Bronchial epithelial cell (primary cell): ENCODE data around the gene RHBDL3. TPM values are rescaled to one million over a fixed set of nuclear protein-coding genes. Genes with fewer than 3 reads are reported as not detected.

Experiments
- DNase-seq: peaks from one replicate; pipeline ENCODE4 v3.0.0-alpha.2; 2010; ENCODE audit warnings: low read depth
- FAIRE-seq: peaks from 2 replicates; lab custom pipeline; 2011; peaks lifted over from hg19 to GRCh38; lab: Jason Lieb, UNC
- H3K27me3 ChIP-seq: 2 replicates; pipeline ENCODE4 v1.5.1; 2011; ENCODE audit warnings: low read length; ENCODE audit not compliant: control insufficient read depth, insufficient read depth
- H3K36me3 ChIP-seq: 2 replicates; pipeline ENCODE4 v1.5.1; 2011; ENCODE audit warnings: low read length; ENCODE audit not compliant: control insufficient read depth, insufficient read depth
- H3K4me3 ChIP-seq: 2 replicates; pipeline ENCODE4 v1.5.1; 2011; ENCODE audit warnings: mild to moderate bottlenecking, low read depth, low read length, control low read depth
- total RNA-seq: library from RNA; depleted of rRNA; stranded (reverse); fragments of >200 nt; gene quantifications from 2 replicates; pipeline ENCODE4 v1.2.1, GENCODE V29; 2014
- TF ChIP-seq, protein P1 (sequence below): IDR thresholded peaks from 2 replicates; pipeline ENCODE4 v1.5.1; 2011; ENCODE audit warnings: mild to moderate bottlenecking, moderate library complexity, low read length, control low read depth, inconsistent platforms; ENCODE audit not compliant: insufficient read depth, severe bottlenecking

The RHBDL3 gene
- total RNA-seq, 1 donor from 2014 or later, result not detected

DNA sequence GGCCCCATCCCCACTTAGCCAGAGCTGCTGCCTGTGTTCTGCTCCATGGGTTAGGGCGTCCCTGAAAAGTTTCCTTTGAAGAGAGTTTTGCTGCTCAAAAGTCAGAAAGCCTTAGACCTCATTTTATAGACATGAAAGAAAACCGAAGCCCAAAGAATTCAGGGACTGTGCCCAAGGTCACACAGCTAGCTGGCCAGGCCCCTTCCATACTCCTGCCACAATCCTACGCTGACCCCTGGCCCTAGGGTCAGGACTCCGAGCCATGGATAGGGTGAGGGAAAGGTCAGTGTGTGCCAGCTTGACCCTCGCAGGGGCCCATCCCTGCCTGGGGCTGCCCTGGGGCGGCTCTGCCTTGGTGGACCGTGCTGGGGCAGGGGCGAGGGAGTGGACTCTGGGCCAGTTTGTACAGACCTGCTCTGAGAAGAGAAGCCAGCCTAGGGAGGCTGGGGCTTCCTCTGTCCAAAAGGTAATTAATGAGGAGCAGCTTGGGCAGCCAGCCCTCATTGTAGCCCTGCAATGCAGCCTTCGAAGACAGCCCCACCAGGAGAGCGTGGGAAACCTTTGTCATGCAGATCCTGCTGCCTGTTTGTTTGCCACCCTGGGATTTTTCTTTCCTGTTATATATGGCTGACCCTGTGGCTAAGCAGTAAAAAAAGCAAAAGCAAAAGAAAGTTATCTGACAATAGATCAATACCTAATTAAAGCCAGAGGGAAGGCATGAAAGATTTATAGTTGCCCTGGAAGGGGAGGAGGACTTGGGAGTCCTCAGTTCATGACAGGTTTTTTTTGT, 37.4 kb downstream of the RHBDL3 start:
- H3K4me3 ChIP-seq, result no peak overlapping the region
- TF ChIP-seq, protein P1, sequence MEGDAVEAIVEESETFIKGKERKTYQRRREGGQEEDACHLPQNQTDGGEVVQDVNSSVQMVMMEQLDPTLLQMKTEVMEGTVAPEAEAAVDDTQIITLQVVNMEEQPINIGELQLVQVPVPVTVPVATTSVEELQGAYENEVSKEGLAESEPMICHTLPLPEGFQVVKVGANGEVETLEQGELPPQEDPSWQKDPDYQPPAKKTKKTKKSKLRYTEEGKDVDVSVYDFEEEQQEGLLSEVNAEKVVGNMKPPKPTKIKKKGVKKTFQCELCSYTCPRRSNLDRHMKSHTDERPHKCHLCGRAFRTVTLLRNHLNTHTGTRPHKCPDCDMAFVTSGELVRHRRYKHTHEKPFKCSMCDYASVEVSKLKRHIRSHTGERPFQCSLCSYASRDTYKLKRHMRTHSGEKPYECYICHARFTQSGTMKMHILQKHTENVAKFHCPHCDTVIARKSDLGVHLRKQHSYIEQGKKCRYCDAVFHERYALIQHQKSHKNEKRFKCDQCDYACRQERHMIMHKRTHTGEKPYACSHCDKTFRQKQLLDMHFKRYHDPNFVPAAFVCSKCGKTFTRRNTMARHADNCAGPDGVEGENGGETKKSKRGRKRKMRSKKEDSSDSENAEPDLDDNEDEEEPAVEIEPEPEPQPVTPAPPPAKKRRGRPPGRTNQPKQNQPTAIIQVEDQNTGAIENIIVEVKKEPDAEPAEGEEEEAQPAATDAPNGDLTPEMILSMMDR, result no peak
- H3K27me3 ChIP-seq, result peaks cover 4% of the 10 kb centered on the region
- no peak for DNase-seq
- no peak for FAIRE-seq
- H3K36me3 ChIP-seq, result no peaks in the 10 kb centered on the region

DNA sequence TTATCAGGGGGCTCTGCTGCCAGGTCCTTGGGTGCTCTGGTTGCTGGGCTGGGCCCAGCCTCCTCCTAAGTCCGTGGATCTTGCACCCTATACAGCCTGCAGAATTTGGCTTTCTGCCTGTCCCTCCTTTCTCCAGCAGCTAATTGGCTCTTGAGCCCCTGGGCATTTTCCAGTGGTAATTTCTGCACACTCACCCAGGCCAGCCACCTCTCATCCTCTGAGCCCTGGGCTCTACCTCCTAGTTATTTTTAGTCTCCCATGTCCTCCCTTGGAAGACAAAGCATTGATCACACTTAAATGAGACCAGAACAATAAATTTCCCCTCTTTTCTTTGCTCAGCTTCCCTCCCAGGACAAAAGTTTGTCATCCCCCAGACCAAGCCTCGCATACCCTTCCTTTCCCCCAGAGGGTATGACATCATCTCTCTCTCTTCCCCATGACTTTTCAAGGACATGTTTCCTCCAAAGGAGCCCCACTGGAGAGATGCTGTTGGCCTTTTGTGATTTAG, 38.2 kb downstream of the RHBDL3 start:
- Histone ChIP-seq H3K36me3 (no peaks in the 10 kb centered on the region), H3K27me3 (peaks cover 2% of the 10 kb centered on the region), H3K4me3 (no peak overlapping the region)
- no peak for FAIRE-seq
- TF ChIP-seq, protein P1, result no peak
- no peak for DNase-seq

DNA sequence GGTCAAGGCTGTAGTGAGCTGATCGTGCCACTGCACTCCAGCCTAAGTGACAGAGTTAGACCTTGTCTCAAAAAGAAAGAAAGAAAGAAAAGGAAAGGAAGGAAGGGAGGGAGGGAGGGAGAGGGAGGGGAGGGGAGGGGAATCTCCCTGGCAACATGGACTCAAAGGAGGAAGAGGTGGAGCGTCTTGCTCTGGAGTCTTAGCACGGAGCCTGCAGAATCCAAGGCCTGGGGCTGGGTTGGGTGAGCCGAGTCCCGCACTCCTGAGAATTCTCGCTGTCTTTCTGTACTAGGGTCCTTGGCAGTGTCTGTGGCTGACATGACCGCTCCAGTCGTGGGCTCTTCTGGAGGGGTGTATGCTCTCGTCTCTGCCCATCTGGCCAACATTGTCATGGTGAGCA, 39.4 kb downstream of the RHBDL3 start:
- DNase-seq, result no peak
- FAIRE-seq, result no peak
- H3K4me3 ChIP-seq, result no peak overlapping the region
- no peaks in the 10 kb centered on the region for H3K36me3 ChIP-seq
- TF ChIP-seq, protein P1, result no peak
- peaks cover 2% of the 10 kb centered on the region for H3K27me3 ChIP-seq

DNA sequence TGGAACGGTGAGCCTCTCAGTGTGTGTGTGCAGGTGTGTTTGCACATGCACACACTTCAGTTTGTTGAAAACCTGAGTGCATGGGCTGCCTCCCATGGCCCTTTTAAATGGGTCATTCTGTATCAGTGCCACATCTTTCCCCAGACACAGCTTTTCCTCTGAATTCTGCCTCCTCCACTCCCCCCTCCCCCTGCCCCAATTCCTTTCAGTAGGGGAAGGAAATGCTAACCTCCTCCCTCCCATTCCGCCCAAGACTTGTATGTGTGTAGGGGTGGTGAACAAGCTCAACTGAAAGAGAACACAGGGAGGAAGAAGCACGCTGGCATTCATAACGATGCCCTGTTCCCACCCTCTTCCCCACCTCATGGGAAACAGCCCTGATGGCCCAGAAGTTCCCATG, 42.0 kb downstream of the RHBDL3 start:
- TF ChIP-seq, protein P1, result no peak
- Histone ChIP-seq H3K27me3 (peaks cover 2% of the 10 kb centered on the region), H3K4me3 (no peak overlapping the region), H3K36me3 (no peaks in the 10 kb centered on the region)
- FAIRE-seq (no peak), DNase-seq (no peak)

DNA sequence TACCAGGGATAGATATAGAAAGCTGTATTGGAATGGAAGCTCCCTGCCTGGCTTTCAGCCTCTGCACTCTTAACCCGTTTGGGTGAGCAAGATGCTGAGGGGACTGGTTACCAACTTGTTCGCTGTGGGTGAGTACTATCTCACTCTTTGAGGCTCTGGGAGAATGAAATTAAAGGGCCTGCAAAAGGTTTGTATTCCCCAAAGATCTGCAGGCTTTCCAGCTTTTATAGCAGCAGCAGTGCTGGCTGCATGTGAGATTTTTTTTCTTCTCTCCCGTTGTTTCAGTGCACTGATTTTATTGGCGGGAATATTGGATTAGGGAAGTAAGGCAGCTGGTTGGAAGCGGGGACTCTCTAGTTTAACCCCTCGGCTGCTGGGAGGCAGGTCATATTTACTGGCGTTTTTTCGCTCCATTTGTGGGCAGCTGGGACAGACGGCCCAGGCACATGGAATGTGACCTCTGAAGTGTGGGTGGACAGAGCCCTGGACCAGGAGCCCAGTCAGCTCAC, 45.5 kb downstream of the RHBDL3 start:
- no peak for DNase-seq
- no peak overlapping the region for H3K4me3 ChIP-seq
- no peak for FAIRE-seq
- H3K36me3 ChIP-seq, result no peaks in the 10 kb centered on the region
- peaks cover 2% of the 10 kb centered on the region for H3K27me3 ChIP-seq
- TF ChIP-seq, protein P1, result no peak
